Activated T-cell treated with anti-CD3 and anti-CD28 coated beads, Interleukin-2, amount 50 U/mL, for 1 hour (primary cell): ENCODE measurements around the gene NTN5.

Source experiments
- DNase-seq: peaks from one replicate; pipeline ENCODE4 v3.0.0-alpha.2; 2020

The NTN5 gene

DNA sequence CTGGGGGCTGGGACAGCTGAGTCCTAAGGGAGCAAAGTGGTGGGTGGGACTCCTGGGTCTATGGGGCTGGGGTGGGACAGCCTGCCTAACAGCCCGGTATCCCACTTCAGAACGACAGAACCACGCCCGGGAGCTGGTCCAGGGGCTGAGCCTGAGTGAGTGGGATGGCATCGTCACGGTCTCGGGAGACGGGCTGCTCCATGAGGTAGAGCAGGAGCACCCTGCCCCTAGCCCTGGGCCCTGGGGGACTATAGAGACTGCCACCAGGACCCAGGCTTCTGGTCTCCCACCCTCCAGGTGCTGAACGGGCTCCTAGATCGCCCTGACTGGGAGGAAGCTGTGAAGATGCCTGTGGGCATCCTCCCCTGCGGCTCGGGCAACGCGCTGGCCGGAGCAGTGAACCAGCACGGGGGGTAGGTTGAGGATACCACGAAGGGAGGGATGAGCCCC lies 44.9 kb downstream of the NTN5 start:
- no peak for DNase-seq

DNA sequence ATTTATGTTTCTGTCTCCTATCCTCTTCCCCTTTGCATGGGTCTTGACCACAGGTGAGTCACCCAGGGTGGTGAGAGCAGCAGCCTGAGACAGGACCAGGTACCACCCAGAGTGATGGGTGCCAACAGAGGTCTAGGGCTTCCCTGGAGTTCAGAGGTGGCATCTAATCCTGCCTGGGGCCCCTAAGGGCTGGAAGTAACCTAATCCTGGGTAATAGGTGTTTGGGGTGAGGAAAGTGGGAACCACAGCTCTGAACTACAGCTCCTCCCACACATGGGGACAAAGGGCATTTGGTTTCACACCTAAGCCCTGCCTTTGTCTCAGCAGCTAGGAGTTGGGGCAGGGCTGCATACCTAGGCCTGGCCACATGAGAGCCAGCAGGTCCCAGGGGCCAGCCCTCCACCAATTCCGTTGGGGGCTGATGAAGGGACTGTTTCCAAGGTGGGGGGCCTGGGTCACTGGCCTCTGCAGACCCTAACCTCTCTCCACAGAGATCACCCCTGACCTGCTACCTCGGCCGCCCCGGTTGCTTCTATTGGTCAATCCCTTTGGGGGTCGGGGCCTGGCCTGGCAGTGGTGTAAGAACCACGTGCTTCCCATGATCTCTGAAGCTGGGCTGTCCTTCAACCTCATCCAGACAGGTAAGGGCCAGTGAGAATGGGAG lies 45.5 kb downstream of the NTN5 start:
- DNase-seq = no peak

- no peak for DNase-seq
Measured at GRCh38 chr19:48625891-48626327, 46.9 kb downstream of the NTN5 start.

- DNase-seq = no peak
Measured at GRCh38 chr19:48624791-48625723, 47.8 kb downstream of the NTN5 start.

GRCh38 chr19:48624067-48624594 lies 48.7 kb downstream of the NTN5 start:
- DNase-seq = peak; percentile 93

- DNase-seq = no peak
Measured at GRCh38 chr19:48623556-48624066, 49.2 kb downstream of the NTN5 start.

- no peak for DNase-seq
Measured at GRCh38 chr19:48619692-48620585, 52.9 kb downstream of the NTN5 start.

DNA sequence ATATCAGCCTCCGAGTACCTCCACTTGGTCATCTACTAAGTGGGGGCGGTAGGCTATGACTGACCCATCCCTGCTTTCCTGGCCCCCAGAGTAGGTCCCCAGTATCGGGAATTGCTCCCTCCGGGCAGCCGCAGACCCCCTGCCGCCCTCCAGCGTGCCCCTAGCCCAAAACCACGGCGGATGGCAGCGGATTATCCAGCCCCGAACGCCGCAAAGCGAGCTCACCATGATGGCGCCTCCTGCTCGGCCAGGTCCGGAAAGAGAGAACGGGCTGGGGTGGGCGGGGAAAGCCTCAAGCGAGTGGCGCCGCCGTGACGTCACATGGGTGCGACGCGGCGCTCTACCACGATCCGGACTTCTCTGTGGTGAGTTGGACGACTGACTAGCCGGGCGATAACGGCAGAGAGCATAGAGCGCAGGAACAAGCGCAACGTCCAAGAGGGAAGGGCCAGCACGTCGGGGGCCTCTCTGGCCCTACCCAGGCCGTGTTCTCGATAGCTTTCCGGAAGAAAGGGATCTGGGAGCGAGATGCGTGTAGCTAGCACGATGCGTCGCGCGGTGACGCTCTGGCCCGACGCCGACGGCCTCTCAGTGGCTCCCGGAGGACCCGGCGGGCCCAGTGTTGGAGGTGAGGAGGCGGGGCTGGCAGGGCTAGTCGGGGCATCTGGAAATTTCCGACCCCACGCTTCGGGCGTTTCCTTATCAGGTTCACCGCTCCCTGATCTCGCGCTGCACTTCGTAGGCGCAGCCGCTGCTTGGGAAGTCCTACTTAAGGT lies 53.7 kb downstream of the NTN5 start, which contains the start of the genes RPL18 and SPHK2:
TSS of gene RPL18 (minus strand) at position 263 of the 776 bp plus-strand sequence. CDS start at position 228, 35 bp downstream.
TSS of gene SPHK2 (plus strand) at position 591 of the 776 bp plus-strand sequence. CDS start 1,009 bp downstream, outside the sequence.
- DNase-seq = peak; percentile 95

GRCh38 chr19:48618278-48618915 lies 54.4 kb downstream of the NTN5 start:
- DNase-seq = no peak

- no peak for DNase-seq
Measured at GRCh38 chr19:48617146-48617937, 55.5 kb downstream of the NTN5 start.

GRCh38 chr19:48616491-48617056 lies 56.2 kb downstream of the NTN5 start:
- DNase-seq = no peak

DNA sequence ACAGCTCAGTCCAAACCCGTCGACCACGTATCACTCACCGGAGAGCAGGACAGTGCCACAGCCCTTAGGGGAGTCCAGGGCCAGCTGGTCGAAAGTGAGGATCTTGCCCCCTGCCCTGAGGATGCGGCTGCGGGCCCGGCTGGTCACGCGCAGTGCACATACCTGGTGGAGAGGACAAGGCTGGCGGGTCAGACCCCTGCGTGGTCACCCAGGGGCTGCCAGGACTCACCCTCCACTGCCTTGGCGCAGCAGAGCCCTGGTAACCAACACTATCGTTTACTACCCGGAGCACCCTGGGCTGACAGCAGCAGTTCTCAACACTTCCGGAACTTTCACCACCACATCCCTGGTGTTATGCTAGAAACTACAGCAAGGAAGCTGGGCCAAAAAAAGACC lies 56.8 kb downstream of the NTN5 start:
- no peak for DNase-seq

- no peak for DNase-seq
Measured at GRCh38 chr19:48615231-48616040, 57.4 kb downstream of the NTN5 start.

- no peak for DNase-seq
Measured at GRCh38 chr19:48614436-48615230, 58.2 kb downstream of the NTN5 start, which contains the start of gene FAM83E. TSS of gene FAM83E (minus strand) at chr19:48615076. CDS start at chr19:48613372, 1,704 bp downstream.

DNA sequence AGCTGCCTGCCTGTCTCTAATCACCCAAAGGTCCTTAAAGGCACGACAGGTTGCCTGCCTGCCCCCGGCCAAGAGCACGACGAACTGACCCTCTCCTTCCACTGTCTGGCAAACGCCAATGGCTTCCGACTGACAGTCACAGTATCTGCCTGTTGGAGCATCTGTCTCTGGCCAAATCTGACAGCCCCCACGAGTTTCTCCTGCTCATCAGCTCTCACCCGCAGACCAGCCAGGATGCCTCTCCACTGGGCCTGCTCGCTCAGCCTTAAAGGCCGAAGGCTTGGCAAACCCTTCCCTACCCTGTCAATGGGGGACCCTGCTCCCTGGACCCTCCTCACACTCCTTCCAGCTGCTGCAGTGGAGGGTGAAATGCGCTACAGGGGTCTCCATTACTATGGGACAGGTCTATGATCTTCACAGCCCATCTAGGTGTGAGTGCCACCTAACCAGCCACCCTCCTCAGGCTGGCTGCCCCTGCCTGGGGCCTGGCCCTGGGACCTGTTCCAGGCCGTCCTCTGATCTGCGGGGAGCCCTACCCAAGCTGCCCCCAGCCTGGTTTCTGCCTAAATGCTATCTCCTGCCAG lies 58.9 kb downstream of the NTN5 start:
- no peak for DNase-seq

- no peak for DNase-seq
Measured at GRCh38 chr19:48613024-48613851, 59.6 kb downstream of the NTN5 start.
